Measurements from ENCODE around the gene ABCD3. TPM values are rescaled to one million over a fixed set of nuclear protein-coding genes. Genes with fewer than 3 reads are reported as not detected.

The ABCD3 gene
- total RNA-seq, 6 experiments from 2014 or later, result 54.9 to 94.0 (median 65.6) TPM

DNA sequence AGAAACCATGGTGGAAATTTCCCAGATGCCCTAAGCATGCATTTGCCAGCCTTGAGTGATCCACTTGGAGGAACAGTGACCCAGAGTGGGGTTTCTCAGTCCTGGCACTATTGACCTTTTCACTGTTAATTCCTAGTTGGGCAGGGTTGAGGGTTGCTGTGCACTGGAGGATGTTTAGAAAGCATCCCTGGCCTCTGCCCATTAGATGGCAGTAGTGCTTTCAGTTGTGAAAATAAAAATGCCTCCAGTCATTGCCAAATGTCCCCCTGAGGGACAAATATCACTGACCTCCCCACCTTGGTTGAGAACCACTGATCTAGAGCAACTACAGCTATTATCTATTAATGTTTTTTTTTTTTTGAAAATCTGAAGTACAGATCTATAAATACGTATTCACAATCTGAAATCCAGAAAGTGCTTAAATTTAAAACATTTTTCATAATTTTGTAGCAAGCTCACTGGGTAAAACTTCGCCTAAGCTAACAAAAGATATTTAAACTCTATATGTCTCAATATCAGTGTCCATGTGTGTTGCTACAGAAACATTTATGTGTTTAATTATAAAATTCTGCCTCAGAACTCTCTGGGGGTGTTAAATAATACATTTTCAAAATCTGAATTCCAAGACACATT, 96.0 kb downstream of the ABCD3 start:
- no peaks in the 10 kb centered on the region for H3K9me3 ChIP-seq
- peaks cover 0 to 23% (median 12%) of the 10 kb centered on the region in 4 donors for H3K36me3 ChIP-seq
- intact Hi-C loops (cut with DNase I), result no loop called here
- DNase-seq (no peak), ATAC-seq (peak; percentile 83 to 91 (median 85))
- H3K4me1 ChIP-seq, result peaks cover 0 to 6% (median 0%) of the 10 kb centered on the region in 4 donors
- TF ChIP-seq POLR2A (IDR thresholded peaks at IDR 0.05), result no peak
- TF ChIP-seq, protein P1, sequence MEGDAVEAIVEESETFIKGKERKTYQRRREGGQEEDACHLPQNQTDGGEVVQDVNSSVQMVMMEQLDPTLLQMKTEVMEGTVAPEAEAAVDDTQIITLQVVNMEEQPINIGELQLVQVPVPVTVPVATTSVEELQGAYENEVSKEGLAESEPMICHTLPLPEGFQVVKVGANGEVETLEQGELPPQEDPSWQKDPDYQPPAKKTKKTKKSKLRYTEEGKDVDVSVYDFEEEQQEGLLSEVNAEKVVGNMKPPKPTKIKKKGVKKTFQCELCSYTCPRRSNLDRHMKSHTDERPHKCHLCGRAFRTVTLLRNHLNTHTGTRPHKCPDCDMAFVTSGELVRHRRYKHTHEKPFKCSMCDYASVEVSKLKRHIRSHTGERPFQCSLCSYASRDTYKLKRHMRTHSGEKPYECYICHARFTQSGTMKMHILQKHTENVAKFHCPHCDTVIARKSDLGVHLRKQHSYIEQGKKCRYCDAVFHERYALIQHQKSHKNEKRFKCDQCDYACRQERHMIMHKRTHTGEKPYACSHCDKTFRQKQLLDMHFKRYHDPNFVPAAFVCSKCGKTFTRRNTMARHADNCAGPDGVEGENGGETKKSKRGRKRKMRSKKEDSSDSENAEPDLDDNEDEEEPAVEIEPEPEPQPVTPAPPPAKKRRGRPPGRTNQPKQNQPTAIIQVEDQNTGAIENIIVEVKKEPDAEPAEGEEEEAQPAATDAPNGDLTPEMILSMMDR (IDR thresholded peaks at IDR 0.05), result peak; percentile 45 to 70 (median 68)
- H3K4me3 ChIP-seq, result no peak overlapping the region
- 56% methylated on average over 2 of the region's 2 CpGs for WGBS (ENCODE audit: insufficient coverage, low coverage, low lambda C conversion rate, missing lambda C conversion rate)
- no peaks in the 10 kb centered on the region for H3K27me3 ChIP-seq
- no peak overlapping the region for H3K27ac ChIP-seq

DNA sequence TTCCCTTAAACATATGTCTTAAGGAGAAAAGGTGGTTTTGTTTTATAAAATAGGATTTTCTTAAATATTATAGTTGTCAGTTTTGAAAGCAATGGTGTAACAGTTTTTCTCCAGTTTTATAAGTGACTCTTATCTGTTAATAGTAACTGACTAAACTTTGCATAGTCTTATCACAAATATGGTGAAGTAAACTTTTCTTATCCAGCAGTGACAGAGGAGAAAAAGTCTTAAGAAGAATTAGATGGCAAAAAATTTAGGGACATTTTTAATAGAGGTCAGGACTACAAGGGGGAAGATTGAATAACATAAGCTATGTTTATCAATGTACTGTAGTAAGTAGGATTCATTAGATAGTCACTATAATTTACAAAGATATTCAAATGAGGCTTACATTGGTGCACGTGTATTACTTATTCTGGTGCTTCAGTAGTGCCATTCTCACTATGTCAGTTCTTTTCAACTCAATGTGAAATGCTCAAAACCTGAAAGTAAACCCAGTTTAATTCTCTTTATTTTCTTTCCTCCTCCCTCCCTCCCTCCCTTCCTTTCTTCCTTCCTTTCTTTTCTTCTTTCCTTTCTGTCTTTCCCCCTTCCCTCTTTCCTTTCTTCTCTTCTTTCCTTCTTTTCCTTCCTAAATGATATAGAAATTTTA, 97.2 kb downstream of the ABCD3 start:
- H3K27me3 ChIP-seq, result no peaks in the 10 kb centered on the region
- no peak overlapping the region for H3K4me3 ChIP-seq
- DNase-seq (no peak), ATAC-seq (no peak)
- H3K9me3 ChIP-seq, result no peaks in the 10 kb centered on the region
- TF ChIP-seq, protein P1 (IDR thresholded peaks at IDR 0.05), result no peak
- TF ChIP-seq POLR2A (IDR thresholded peaks at IDR 0.05), result no peak
- intact Hi-C loops (cut with DNase I), result no loop called here
- no peak overlapping the region for H3K27ac ChIP-seq
- H3K4me1 ChIP-seq, result peaks cover 0 to 6% (median 0%) of the 10 kb centered on the region in 4 donors
- 75% methylated on average over 1 of the region's 1 CpG for WGBS (ENCODE audit: insufficient coverage, low coverage, low lambda C conversion rate, missing lambda C conversion rate)
- H3K36me3 ChIP-seq, result peaks cover 0 to 32% (median 13%) of the 10 kb centered on the region in 4 donors

DNA sequence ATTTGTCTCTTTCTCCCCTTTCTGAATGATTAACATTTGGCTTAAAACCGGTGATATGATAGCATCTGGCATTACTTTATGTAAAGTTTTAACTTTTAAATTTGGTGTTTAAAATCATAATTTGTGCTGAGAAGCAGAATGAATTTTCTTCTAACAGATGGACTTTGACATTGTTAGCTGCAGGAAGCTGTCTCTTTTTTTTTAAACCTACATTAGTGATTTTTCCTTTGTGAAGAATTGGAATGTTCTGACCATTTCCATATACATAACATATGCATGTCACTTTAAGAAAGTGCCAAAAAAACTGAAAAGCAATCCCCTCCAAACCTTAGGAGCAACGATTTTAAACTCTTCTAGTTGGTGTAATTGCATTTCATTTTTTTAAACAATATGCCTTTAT, 101.2 kb downstream of the ABCD3 start:
- DNase-seq, result no peak
- Histone ChIP-seq H3K4me1 (peaks cover 0 to 6% (median 0%) of the 10 kb centered on the region in 4 donors), H3K27me3 (no peaks in the 10 kb centered on the region), H3K36me3 (peaks cover 0 to 32% (median 13%) of the 10 kb centered on the region in 4 donors), H3K9me3 (no peaks in the 10 kb centered on the region), H3K27ac (no peak overlapping the region), H3K4me3 (no peak overlapping the region)
- TF ChIP-seq POLR2A (IDR thresholded peaks at IDR 0.05), result no peak
- TF ChIP-seq, protein P1 (IDR thresholded peaks at IDR 0.05), result no peak
- intact Hi-C loops (cut with DNase I), result no loop called here
- WGBS (ENCODE audit: insufficient coverage, low coverage, low lambda C conversion rate, missing lambda C conversion rate), result 66% methylated on average over 2 of the region's 2 CpGs
- no peak for ATAC-seq

DNA sequence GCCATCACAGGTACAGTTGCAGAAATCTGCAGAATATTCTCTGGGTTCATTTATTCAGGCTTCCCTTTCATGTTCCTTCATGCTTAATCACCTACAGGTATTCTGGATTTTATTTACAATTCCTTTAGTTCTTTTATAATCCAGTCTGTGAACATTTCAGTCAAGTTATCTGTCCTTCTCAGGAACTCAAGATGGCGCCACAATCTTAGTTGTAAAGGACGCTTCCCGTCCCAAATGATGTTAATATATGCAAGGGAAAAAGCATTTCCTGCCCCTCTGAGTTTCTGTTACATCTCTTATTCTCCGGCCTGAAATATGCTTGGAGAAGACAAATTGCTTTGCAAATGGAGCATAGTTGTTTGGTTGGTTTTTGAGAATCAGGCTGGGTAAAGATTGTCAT, 104.1 kb downstream of the ABCD3 start:
- Histone ChIP-seq H3K27ac (no peak overlapping the region), H3K36me3 (peaks cover 0 to 27% (median 5%) of the 10 kb centered on the region in 4 donors), H3K27me3 (no peaks in the 10 kb centered on the region), H3K9me3 (no peaks in the 10 kb centered on the region), H3K4me1 (no peaks in the 10 kb centered on the region), H3K4me3 (no peak overlapping the region)
- no peak for TF ChIP-seq POLR2A (IDR thresholded peaks at IDR 0.05)
- TF ChIP-seq, protein P1 (IDR thresholded peaks at IDR 0.05), result peak; percentile 15 to 36 (median 28)
- DNase-seq, result no peak
- WGBS (ENCODE audit: insufficient coverage, low coverage, low lambda C conversion rate, missing lambda C conversion rate), result 52% methylated on average over 4 of the region's 4 CpGs
- intact Hi-C loops (cut with DNase I), result loop anchor here in 1 of 2 donors (10.0 kb wide), 1 partner anchor 292 kb away; no protein-coding TSS in a partner anchor
- ATAC-seq, result peak; percentile 42 to 57 (median 50)

Data from right lobe of liver (tissue), 6 donors.